AG09309 (cell line): ENCODE results near the gene MRE11.

ENCODE experiments used
- DNase-seq: peaks from one replicate; pipeline ENCODE4 v3.0.0-alpha.2; 2010; ENCODE audit warnings: low read depth
- H3K4me3 ChIP-seq: 2 replicates; pipeline ENCODE4 v1.5.1; 2011; ENCODE audit warnings: mild to moderate bottlenecking, low read depth, low read length, moderate library complexity; ENCODE audit not compliant: control insufficient read depth
- TF ChIP-seq, protein P1 (sequence below): IDR thresholded peaks from 2 replicates; pipeline ENCODE4 v1.5.1; 2011; ENCODE audit warnings: mild to moderate bottlenecking, low read depth, low read length, inconsistent platforms; ENCODE audit not compliant: insufficient read depth, control insufficient read depth; ENCODE audit errors: missing control alignments

The MRE11 gene

DNA sequence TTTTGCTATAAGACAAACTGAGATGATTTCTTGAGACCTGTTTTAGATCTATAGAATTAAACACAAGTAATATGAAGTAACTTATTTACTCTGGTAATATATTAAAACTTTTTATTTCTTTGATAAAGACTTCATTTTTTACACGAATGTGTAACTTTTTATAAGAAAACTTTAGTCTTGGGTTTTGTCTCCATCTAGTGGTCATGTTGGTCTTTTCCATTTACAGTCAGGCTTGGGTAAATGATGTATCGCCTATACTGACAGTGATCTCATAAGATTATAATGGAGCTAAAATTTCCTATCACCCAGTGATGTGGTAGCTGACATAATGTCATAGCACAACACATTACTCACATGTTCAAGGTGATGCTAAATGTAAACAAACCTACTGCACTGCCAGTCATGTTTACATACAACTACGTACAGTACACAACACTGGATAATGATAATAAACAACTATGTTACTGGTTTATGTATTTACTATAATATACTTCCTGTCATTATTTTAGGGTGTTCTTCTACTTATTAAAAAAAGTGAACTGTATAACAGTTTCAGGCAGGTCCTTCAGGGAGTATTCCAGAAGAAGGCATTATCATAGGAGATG lies 11.1 kb upstream of the MRE11 start:
- DNase-seq, result no peak
- TF ChIP-seq, protein P1, sequence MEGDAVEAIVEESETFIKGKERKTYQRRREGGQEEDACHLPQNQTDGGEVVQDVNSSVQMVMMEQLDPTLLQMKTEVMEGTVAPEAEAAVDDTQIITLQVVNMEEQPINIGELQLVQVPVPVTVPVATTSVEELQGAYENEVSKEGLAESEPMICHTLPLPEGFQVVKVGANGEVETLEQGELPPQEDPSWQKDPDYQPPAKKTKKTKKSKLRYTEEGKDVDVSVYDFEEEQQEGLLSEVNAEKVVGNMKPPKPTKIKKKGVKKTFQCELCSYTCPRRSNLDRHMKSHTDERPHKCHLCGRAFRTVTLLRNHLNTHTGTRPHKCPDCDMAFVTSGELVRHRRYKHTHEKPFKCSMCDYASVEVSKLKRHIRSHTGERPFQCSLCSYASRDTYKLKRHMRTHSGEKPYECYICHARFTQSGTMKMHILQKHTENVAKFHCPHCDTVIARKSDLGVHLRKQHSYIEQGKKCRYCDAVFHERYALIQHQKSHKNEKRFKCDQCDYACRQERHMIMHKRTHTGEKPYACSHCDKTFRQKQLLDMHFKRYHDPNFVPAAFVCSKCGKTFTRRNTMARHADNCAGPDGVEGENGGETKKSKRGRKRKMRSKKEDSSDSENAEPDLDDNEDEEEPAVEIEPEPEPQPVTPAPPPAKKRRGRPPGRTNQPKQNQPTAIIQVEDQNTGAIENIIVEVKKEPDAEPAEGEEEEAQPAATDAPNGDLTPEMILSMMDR, result peak; percentile 55
- no peak overlapping the region for H3K4me3 ChIP-seq

DNA sequence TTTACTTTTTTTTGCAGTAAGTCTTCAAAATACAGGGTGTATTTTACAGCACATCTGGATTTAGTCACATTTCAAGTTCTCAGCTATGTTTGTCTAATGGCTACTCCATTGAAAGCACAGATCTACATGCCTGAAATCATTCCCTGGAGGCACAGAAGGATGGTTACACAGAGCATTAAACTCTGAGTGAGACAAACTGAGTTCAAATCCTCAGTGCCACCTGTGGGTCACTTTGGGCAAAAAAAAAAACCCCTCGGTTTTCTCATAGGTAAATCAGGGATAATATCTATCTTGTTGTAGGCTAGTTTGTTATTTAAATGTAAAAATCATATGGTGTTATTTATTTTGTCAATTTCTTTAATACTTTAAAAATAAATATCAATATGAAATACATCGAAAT lies 7.9 kb upstream of the MRE11 start:
- TF ChIP-seq, protein P1, result no peak
- no peak overlapping the region for H3K4me3 ChIP-seq
- no peak for DNase-seq

DNA sequence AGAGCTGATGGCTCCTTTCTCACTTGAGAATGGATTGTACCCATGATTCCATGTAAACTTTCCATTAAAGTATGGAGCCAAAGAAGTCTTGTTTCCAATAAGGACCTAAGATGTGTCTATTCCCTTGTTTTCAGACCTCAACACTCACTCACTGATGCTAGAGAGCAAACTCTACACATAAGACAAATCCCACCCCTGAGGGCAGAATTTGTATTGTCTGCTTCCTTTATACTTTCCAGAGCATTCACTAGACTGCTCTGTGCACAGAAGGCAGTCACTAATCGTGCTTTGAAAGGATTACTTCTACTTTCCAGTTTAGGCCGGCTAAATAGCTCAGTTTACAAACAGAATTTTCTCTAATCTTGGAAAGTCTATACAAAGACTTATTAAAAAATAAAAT lies 6.5 kb upstream of the MRE11 start:
- TF ChIP-seq, protein P1, result no peak
- no peak for DNase-seq
- no peak overlapping the region for H3K4me3 ChIP-seq

DNA sequence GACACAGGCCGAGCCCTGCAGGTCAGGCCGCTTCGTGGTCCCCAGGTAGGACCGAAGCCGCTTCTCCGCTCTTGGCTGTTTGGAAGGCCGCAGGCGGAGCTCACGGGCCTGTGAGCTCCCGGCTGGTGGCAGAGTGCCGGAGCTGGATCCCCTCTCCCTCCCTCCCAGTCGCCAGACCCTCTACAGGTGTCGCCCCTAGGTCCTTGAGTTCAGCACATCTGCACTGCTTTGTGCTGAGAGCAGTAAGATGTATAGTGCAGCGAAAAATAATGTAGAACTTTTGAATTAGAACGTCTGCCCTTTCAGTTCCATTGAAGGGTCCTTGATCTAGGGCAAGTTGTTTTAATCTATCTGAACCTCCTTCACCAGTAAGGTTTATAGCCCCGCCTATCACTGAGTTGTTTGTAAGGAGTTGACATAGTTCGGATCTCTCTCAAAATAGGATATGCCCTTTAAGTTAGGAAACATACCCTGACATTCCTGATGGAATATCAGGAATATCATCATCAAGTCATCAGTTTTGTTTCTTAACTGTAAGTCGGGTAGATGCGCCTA lies 559 bp upstream of the MRE11 start:
- TF ChIP-seq, protein P1, result no peak
- no peak for DNase-seq
- H3K4me3 ChIP-seq, result peak overlapping the region; percentile 94

DNA sequence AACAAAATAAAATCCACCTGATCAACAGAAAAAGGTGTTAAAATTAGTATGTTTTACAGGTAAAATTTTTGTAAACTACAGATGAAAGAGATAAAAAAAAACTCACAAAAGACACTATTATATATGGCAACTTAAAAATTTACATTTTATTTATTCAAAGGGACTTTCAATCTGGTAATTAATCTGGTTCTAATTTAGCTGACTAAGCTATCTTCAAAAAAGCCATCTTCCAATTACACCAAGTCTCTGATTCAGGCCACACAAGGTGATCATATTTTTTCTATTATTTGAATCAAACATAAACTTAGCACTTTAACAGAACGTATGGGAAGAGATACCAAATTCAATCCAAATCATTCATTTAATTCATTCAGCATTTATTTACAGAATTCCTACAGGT lies 7.6 kb downstream of the MRE11 start:
- DNase-seq, result no peak
- TF ChIP-seq, protein P1, result no peak
- H3K4me3 ChIP-seq, result no peak overlapping the region

DNA sequence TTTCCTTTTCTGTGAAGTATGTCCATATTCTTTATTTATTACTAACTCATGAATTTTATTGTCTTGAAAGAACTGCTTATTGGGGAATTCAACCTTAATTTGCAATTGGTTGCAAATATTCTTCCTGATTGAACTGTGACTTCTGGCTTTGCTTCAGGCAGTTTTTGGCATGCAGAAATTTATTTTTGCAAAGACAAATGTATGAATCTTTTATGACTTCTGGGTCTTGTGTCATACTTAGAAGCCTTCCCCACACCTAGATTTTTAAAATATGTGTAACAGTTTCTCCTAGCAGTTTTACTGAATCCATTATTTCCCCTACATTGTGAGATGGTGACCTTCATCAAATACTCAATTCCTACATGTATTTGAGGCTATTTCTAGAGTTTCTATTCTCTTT lies 12.3 kb downstream of the MRE11 start:
- no peak for DNase-seq
- TF ChIP-seq, protein P1, result no peak
- no peak overlapping the region for H3K4me3 ChIP-seq
